Measurements from ENCODE around the gene CDCA4.

DNA sequence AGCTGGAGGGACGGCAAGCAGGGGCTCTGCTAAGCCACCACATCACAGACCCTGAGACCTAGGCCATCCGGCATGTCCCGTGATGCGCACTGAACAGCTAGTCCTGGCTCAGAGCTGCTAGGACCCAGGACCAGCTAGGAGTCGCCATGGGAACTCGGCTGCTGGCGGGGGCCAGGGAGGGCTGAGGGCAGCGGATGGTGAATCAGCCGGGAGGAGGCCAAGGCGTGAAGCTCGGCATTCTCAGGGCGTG lies 47.8 kb downstream of the CDCA4 start:
- no peak for TF ChIP-seq CHD4 (IDR thresholded peaks at IDR 0.05; ENCODE audit: borderline replicate concordance)
- TF ChIP-seq, protein P1, sequence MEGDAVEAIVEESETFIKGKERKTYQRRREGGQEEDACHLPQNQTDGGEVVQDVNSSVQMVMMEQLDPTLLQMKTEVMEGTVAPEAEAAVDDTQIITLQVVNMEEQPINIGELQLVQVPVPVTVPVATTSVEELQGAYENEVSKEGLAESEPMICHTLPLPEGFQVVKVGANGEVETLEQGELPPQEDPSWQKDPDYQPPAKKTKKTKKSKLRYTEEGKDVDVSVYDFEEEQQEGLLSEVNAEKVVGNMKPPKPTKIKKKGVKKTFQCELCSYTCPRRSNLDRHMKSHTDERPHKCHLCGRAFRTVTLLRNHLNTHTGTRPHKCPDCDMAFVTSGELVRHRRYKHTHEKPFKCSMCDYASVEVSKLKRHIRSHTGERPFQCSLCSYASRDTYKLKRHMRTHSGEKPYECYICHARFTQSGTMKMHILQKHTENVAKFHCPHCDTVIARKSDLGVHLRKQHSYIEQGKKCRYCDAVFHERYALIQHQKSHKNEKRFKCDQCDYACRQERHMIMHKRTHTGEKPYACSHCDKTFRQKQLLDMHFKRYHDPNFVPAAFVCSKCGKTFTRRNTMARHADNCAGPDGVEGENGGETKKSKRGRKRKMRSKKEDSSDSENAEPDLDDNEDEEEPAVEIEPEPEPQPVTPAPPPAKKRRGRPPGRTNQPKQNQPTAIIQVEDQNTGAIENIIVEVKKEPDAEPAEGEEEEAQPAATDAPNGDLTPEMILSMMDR (IDR thresholded peaks at IDR 0.05): no peak
- TF ChIP-seq RAD21 (conservative IDR thresholded peaks at IDR 0.05 in 1 of 2, IDR thresholded peaks at IDR 0.05 in 1 of 2): no peak

Measured in A549 (cell line).